IPS-18c (cell line): ENCODE measurements around the gene CLTRN.

Experiments
- H3K4me3 ChIP-seq: 2 replicates; pipeline ENCODE4 v1.7.0; 2013; ENCODE audit warnings: low read depth, mild to moderate bottlenecking, low read length, moderate library complexity; ENCODE audit not compliant: insufficient read depth
- H3K9me3 ChIP-seq: one replicate; pipeline ENCODE4 v1.6.1; 2013; ENCODE audit warnings: mild to moderate bottlenecking, low read length, moderate library complexity; ENCODE audit not compliant: control insufficient read depth, insufficient read depth

The CLTRN gene

DNA sequence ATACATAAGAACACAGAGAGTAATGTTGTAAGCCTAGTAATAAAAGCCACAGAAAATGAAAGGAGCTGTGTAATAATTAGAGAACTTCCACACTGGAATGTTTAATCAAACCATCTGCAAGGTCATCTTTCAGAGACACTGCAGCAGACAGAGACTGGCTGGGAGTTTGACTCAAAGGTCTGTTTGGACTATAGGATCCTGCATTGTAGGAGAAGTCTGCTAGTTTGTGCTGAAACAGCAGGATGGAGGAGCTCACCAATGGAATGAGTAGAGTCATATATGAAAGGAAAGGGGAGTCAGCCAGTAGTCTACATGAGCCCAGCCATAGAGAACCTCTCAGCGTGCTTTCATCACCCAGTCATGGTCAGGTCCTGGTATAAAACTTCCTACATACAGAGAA lies 59.4 kb downstream of the CLTRN start:
- H3K4me3 ChIP-seq: no peak overlapping the region
- no peaks in the 10 kb centered on the region for H3K9me3 ChIP-seq

DNA sequence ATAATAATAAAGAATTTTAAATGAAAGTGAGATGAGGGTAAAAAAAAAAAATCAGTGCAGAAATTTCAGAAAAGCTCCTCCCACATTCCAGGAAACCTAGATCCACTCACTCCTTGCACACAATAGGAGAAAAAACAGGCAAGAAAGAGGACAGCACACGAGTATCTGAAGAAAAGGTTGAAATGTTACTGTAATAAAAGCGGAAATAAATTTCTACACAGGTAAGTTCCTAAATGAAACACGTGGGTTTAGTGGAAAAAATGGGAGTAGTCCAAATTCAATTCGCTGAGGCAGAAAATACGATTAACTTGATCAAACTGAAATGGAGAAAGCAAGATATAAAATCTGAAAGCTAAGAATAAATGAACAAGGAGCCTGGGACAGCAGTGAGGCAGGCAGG lies 61.8 kb downstream of the CLTRN start:
- no peaks in the 10 kb centered on the region for H3K9me3 ChIP-seq
- no peak overlapping the region for H3K4me3 ChIP-seq

DNA sequence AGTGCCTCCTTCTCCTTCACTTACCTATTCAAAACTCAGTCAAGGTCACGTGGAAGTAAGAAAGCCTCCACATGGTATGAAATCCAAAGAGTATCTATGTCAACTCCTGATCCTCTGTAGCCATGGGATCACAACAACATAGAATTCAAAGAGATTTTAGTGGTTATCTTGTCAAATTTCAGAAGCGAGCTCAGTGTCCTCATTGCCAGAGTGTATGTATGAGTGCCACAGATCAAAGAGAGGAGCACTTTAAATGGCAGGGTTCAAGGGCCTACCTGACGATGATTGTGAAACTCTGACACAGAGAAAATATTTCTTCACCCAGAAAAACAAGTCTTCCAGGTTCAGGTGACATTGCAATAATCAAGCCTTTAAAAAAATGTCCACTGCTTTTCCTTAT lies 62.7 kb downstream of the CLTRN start:
- Histone ChIP-seq H3K9me3 (no peaks in the 10 kb centered on the region), H3K4me3 (no peak overlapping the region)

DNA sequence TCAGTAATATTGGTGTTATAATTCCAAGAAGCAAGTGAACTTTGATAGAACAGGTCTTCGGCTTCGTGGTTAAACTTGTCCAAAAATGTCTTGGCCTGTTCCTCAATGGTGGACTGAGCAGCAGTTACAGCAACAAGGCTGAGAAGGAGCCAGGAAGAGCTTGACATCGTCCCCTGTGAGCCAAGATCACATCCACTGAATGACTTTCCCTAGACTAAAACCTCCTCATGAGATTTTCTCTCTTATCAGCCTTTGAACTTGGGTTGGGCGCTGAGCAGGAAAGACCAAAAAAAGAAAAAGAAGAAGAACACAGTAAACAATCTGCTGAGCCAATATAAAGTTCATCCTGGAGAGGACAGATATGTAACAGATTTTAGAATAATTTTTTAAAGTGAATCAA lies 63.9 kb downstream of the CLTRN start, which contains the start of gene ACE2:
TSS of gene ACE2 (minus strand) at position 216 of the 400 bp plus-strand sequence. CDS start at position 167, 49 bp downstream.
- H3K4me3 ChIP-seq: no peak within 1 kb of the TSS

DNA sequence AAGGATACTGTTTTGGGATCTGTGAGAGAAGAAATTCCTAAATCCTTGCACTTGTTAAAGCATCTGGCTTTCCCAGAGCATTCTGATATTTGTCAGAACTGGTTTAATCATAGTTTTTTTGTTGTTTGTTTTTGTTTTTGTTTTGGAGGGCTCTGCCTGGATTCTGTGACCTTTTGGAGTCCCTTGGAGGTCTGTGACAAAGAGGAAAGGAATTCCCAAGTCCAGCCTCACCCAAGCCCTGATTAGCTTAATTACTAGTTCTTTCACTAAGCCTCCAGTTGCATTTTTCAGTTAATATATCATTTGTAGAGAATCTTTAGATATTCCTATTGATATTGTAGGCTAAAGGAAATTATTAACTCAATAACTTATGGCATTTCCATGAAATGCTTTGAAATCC lies 64.6 kb downstream of the CLTRN start:
- Histone ChIP-seq H3K4me3 (no peak overlapping the region), H3K9me3 (no peaks in the 10 kb centered on the region)

More for the DNA sequence above, 63.9 kb downstream of the CLTRN start, which contains the start of gene ACE2:
- no peaks in the 10 kb centered on the region for H3K9me3 ChIP-seq

DNA sequence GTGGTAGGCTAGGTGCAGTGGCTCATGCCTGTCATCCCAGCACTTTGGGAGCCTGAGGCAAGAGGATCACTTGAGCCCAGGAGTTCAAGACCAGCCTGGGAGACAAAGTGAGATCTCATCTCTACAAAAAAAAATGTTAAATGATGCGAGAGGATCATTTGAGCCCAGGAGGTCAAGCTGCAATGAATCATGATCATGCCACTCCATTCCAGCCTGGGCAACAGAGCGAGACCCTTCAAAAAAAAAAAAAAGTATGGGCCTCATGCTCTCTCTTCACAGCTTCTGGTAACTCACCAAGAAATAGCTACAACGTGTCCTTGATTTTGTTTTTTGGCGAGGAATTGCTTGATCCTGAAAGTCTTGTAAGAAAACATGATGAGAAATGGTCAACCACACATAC lies 65.1 kb downstream of the CLTRN start:
- H3K9me3 ChIP-seq: no peaks in the 10 kb centered on the region

DNA sequence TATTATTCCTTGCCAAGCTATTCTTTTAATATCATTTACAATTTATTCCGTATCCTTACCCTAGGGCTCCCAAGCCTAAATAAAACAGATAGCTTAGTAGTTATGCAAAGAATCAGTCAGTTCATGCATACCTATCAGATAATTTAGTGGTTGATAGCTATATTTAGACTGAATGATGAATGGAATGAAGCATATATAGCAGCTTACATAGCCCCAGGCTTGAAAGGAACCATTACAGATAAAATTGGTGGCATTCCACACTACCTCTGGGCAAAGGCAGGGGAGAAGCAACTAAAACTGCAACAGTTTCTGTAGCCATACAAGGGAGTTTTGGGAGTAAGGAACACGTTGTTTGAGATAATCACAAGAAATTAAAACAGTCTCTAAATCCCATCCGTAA lies 66.6 kb downstream of the CLTRN start:
- Histone ChIP-seq H3K4me3 (no peak overlapping the region), H3K9me3 (no peaks in the 10 kb centered on the region)

More for the DNA sequence above, 65.1 kb downstream of the CLTRN start:
- no peak overlapping the region for H3K4me3 ChIP-seq

DNA sequence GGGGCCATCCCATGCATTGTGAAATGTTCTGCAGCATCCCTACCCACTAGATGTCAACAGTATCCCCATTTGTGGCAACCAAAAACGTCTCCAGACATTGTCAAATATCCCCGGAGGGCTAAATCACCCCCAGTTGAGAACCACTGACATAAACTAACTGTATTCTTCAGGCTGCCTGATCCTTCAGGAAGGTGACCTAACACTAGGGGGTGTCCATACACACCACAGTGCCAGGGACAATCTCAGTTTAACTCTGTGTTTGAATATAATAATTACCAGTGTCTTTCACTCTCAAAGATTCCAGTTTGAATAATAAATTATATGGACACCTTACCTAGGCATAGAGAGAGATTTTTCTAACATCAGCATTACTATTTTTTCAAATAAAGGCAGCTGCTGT lies 70.2 kb downstream of the CLTRN start:
- Histone ChIP-seq H3K4me3 (no peak overlapping the region), H3K9me3 (no peaks in the 10 kb centered on the region)

DNA sequence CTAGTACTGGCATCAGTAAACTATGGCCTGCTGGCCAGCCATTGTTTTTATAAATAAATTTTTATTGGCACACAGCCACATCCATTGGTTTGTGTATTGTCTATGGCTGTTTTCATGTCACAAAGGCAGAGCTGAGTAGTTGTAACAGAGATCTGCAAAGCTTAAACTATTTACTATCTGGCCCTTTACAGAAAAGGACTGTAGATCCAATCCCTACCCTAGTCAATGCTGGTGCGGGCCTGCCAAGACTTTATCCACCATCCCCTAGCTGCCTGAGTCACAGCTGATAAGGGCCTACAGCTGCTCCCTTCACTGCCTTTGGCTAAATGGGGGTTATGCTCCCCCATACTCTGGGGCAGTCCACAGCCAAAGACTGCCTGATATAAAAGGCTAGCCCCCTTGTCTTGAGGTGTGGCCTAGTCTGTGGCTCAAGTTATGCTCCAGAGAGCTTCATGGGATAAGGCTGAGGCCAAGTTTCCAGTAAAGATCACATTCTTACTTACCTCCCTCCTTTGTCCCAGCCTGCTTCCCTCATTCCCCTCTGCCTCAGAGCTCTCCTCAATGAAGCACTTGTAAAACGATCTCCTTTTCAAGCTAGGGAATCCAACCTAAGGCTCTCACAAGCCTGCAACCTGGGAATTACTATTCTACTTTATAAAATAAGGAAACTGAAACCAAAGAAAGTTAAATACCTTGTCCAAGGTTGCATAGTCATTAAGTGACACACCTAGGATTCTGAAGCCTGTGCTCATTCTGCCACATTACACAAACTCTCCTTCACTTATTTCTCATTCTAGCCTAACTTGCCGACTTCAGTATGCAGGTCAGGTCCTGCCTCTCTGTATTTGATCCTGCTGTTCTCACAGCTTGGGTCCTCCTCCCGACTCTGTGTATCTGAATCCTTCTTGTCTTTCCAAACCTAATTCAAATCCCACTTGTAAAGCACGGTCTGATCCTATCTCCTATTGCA lies 84.5 kb downstream of the CLTRN start:
- Histone ChIP-seq H3K4me3 (no peak overlapping the region), H3K9me3 (no peaks in the 10 kb centered on the region)
